T-helper 17 cell (primary cell): ENCODE data around the gene MKX. TPM values are rescaled to one million over a fixed set of nuclear protein-coding genes. Genes with fewer than 3 reads are reported as not detected.

Experiments
- ATAC-seq: fragments of 150-1000 bp; cut with Tn5 transposase; 2 replicates; pipeline ENCODE4 v1.10.0; 2021; ENCODE audit warnings: mild to moderate bottlenecking, moderate library complexity
- DNase-seq, 3 donors: peaks; one replicate each; pipeline versions ENCODE4 v3.0.0 to v3.0.0-alpha.2; 2020 to 2021
- H3K9me3 ChIP-seq: one replicate; pipeline ENCODE4 v1.7.0; 2013; ENCODE audit warnings: low read length, mild to moderate bottlenecking; ENCODE audit not compliant: control insufficient read depth, poor library complexity, severe bottlenecking
- H3K27ac Mint-ChIP-seq: one replicate; pipeline ENCODE4 v1.8.0; 2022; ENCODE audit warnings: mild to moderate bottlenecking, moderate library complexity, mixed read lengths
- H3K27me3 Mint-ChIP-seq: one replicate; pipeline ENCODE4 v1.8.0; 2022; ENCODE audit warnings: mixed read lengths
- H3K36me3 Mint-ChIP-seq: one replicate; pipeline ENCODE4 v1.8.0; 2022; ENCODE audit warnings: low read depth, mixed read lengths
- H3K4me1 Mint-ChIP-seq: one replicate; pipeline ENCODE4 v1.8.0; 2022; ENCODE audit warnings: mild to moderate bottlenecking, mixed read lengths
- H3K4me3 Mint-ChIP-seq: one replicate; pipeline ENCODE4 v1.8.0; 2022; ENCODE audit warnings: mild to moderate bottlenecking, moderate library complexity, mixed read lengths
- total RNA-seq, 4 donors: library from RNA in 2 of 4; stranded (reverse) in 2 of 4; gene quantifications; one replicate each; pipeline ENCODE4 v1.2.3 and lab custom pipeline; 2022 to 2026

MKX gene
- total RNA-seq, 2 donors from 2014 or later: not detected

DNA sequence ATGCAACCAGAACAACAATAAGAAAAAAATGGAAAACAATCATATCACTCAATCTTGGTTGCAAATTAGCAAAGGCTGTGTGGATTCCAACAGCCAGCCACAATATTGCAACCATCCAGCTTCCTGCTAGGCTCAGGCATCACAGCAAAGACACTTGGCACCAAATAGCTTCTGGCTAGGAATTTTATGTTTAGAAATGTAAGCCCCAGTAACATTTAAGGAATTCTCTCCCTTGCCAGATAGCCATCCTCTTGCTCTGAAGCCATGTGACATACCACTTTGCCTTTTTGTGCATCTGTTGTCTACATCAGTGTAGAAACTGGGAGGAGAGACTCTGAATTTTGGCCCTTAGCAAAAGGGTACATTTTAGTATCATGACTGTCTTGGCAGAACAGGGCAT, 22.2 kb downstream of the MKX start:
- no peaks in the 10 kb centered on the region for H3K9me3 ChIP-seq
- Mint-ChIP-seq H3K27ac (no peak overlapping the region), H3K4me3 (no peak overlapping the region), H3K4me1 (peaks cover 5% of the 10 kb centered on the region), H3K36me3 (peaks cover 2% of the 10 kb centered on the region), H3K27me3 (peaks cover 48% of the 10 kb centered on the region)
- ATAC-seq (no peak), DNase-seq (no peak)

DNA sequence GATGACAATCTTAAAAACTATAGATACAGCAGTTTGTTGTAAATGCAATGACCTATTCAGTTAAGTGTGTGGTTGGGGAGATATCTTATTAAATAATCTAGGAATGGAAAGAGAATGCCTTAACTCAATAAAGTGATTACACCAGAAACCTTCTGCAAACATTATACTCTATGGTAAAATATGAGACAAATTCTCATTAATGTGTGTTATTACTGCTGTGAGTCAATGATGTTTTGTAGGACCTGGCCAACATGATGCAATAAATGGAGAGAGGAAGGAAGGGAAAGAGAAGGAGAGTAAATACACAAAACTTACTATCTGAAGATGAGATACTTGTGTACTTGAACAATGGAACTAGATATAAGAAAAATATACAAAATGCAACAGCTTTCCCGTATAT, 25.1 kb downstream of the MKX start:
- Mint-ChIP-seq H3K4me3 (no peak overlapping the region), H3K27me3 (peaks cover 68% of the 10 kb centered on the region), H3K36me3 (peaks cover 4% of the 10 kb centered on the region), H3K27ac (no peak overlapping the region), H3K4me1 (peaks cover 5% of the 10 kb centered on the region)
- DNase-seq (no peak), ATAC-seq (no peak)
- H3K9me3 ChIP-seq: no peaks in the 10 kb centered on the region

DNA sequence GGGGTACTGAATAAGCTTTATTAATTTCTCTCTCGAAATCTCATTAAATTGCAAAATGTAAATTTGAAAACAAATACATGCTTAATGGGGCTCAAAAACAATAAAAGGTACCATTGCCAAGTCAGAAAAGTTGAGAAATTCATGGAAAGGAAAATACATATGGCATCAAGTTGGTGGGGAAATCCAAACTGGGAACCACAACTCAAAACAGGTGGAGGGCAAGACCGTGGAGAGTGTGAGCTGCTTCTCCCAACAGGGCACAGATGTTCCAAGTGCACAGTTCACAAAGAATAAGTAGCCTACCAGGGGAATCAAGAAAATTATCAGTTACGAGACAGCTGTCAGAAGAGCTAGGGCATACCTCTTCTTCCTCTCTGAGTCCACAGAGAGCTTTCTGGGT, 26.6 kb downstream of the MKX start:
- peaks cover 69% of the 10 kb centered on the region for H3K27me3 Mint-ChIP-seq
- ATAC-seq (no peak), DNase-seq (no peak)
- peaks cover 5% of the 10 kb centered on the region for H3K4me1 Mint-ChIP-seq
- H3K4me3 Mint-ChIP-seq: peak overlapping the region; percentile 16
- peaks cover 4% of the 10 kb centered on the region for H3K36me3 Mint-ChIP-seq
- H3K27ac Mint-ChIP-seq: no peak overlapping the region
- H3K9me3 ChIP-seq: no peaks in the 10 kb centered on the region

DNA sequence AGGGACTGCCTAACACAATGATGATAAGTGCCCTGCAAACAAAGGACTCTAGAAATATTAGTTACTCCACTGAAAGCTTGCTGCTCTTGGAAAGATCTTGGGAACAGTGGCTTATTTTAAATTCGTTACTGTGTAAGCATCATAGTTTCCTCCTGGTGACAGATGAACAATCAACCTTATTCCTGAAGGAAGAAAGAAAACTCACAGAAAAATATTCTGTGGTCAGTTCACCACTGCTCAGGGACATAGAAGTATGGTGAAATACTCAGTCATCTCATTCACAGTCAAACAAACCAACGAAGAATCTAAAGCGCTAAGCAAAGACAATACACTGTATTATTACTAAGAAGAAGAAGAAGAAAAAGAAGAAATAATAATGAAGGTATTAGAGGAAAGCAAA, 27.8 kb downstream of the MKX start:
- H3K27me3 Mint-ChIP-seq: peaks cover 65% of the 10 kb centered on the region
- H3K27ac Mint-ChIP-seq: no peak overlapping the region
- peaks cover 4% of the 10 kb centered on the region for H3K36me3 Mint-ChIP-seq
- no peak for ATAC-seq
- H3K4me3 Mint-ChIP-seq: no peak overlapping the region
- peaks cover 3% of the 10 kb centered on the region for H3K4me1 Mint-ChIP-seq
- no peaks in the 10 kb centered on the region for H3K9me3 ChIP-seq
- no peak for DNase-seq

DNA sequence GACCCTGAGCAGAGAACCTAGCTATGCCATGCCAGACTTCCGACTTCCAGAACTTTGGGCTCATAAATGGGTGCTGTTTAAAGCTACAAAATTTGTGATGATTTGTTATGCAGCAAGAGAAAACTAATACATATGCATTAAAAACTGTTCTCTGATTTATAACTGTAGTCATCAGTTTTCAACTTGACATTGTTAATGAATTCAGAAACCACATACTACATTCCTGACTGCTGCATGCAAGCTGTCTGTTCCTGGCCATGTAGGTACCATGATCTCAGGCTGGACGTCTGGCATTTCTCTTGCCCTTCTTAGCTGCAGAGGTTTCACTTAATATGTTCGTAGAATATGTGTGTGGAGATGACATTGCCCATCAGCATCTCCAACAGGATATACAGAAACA, 28.4 kb downstream of the MKX start:
- Mint-ChIP-seq H3K27ac (no peak overlapping the region), H3K36me3 (peaks cover 4% of the 10 kb centered on the region), H3K4me1 (peaks cover 3% of the 10 kb centered on the region), H3K27me3 (peaks cover 70% of the 10 kb centered on the region), H3K4me3 (no peak overlapping the region)
- DNase-seq (no peak), ATAC-seq (no peak)
- H3K9me3 ChIP-seq: no peaks in the 10 kb centered on the region

- ATAC-seq (no peak), DNase-seq (no peak)
- Mint-ChIP-seq H3K27me3 (peaks cover 72% of the 10 kb centered on the region), H3K36me3 (peaks cover 4% of the 10 kb centered on the region), H3K4me1 (peaks cover 3% of the 10 kb centered on the region), H3K4me3 (no peak overlapping the region), H3K27ac (peak overlapping the region; percentile 67)
- no peaks in the 10 kb centered on the region for H3K9me3 ChIP-seq
Measured at GRCh38 chr10:27716521-27716920, 29.1 kb downstream of the MKX start.

GRCh38 chr10:27715505-27715904, 30.1 kb downstream of the MKX start:
- Mint-ChIP-seq H3K36me3 (peaks cover 2% of the 10 kb centered on the region), H3K4me1 (peaks cover 3% of the 10 kb centered on the region), H3K27me3 (peaks cover 61% of the 10 kb centered on the region), H3K4me3 (no peak overlapping the region), H3K27ac (no peak overlapping the region)
- ATAC-seq: no peak
- DNase-seq: no peak
- no peaks in the 10 kb centered on the region for H3K9me3 ChIP-seq

- ATAC-seq: no peak
- H3K36me3 Mint-ChIP-seq: peaks cover 2% of the 10 kb centered on the region
Measured at GRCh38 chr10:27714349-27714748, 31.3 kb downstream of the MKX start.

DNA sequence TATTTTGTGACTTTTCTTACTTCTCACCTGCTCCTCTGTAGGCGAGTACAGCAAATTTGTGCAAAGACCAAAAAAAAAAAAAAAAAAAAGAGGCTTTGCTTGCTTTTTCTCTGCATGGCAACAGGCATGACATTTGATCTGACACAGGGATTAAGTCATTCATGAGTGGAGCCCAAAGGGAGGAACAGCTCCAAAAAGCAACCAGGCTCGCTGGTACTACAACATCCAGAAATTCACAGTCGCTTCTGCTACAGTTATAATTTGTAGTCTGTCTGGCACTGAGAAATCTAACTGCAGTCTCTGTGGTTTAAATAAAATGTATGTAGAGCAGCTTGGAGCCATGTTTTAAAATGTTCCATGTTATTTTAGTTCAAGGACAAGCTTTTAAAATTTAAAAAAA, 31.7 kb downstream of the MKX start:
- peaks cover 50% of the 10 kb centered on the region for H3K27me3 Mint-ChIP-seq
- ATAC-seq (no peak), DNase-seq (no peak)
- peaks cover under 1% of the 10 kb centered on the region for H3K4me1 Mint-ChIP-seq
- H3K4me3 Mint-ChIP-seq: no peak overlapping the region
- H3K9me3 ChIP-seq: no peaks in the 10 kb centered on the region
- H3K27ac Mint-ChIP-seq: no peak overlapping the region
- H3K36me3 Mint-ChIP-seq: peaks cover 2% of the 10 kb centered on the region

More at GRCh38 chr10:27714349-27714748, 31.3 kb downstream of the MKX start:
- Mint-ChIP-seq H3K4me3 (no peak overlapping the region), H3K27ac (no peak overlapping the region), H3K27me3 (peaks cover 54% of the 10 kb centered on the region), H3K4me1 (peaks cover 3% of the 10 kb centered on the region)
- H3K9me3 ChIP-seq: no peaks in the 10 kb centered on the region
- DNase-seq: no peak

DNA sequence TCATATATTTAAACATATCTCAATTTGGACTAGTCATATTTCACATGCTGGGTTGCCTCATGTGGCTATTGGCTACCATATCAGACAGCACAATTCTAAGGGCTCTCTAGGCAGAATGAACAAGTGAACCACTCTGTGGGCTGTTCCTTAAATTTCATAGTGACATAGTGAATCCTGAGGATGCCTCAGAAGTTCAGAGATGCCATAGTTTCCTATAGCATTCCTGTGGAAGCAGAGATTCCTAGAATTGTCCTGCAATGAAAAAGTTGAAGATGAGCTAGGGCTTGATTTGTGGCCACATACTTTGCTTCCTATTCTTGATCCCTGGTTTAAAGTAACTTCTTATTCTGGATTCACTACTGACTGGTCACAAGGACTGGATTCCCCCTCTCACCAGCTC, 35.6 kb downstream of the MKX start:
- no peak overlapping the region for H3K4me3 Mint-ChIP-seq
- DNase-seq (no peak), ATAC-seq (no peak)
- H3K4me1 Mint-ChIP-seq: no peaks in the 10 kb centered on the region
- H3K36me3 Mint-ChIP-seq: no peaks in the 10 kb centered on the region
- no peaks in the 10 kb centered on the region for H3K9me3 ChIP-seq
- H3K27ac Mint-ChIP-seq: no peak overlapping the region
- peaks cover 20% of the 10 kb centered on the region for H3K27me3 Mint-ChIP-seq

GRCh38 chr10:27709304-27709703, 36.3 kb downstream of the MKX start:
- Mint-ChIP-seq H3K4me1 (no peaks in the 10 kb centered on the region), H3K27ac (no peak overlapping the region)
- no peak for ATAC-seq

DNA sequence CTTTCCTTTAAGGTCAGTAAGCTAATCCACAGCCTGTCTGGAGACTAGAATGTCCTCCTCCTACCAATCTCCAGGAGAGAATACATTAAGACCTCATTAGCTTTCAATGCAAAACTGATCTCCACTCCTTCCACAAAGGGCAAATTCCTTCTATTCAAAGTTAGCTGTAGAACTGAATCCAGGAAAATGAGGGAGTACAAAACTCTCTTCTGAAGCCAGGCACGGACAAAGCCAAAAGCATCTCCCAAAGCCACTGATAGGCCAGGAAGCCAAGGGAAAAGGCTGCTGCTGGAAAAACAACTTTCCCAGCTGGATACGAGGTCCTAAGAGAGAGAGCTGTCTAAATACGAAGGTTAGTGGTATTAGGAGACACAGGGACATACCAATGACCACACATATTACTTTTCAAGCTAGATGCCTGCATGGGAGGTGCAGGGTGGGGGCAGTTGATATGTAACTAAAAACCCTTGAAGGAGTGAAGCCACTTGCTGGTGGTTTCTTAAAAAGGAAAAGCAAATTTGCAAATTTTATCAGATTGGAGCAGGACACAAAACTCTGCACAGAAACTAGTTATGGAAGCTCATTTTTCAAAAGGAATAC, 43.6 kb downstream of the MKX start:
- DNase-seq: no peak
- H3K4me3 Mint-ChIP-seq: no peak overlapping the region
- H3K36me3 Mint-ChIP-seq: no peaks in the 10 kb centered on the region
- H3K27ac Mint-ChIP-seq: no peak overlapping the region
- H3K4me1 Mint-ChIP-seq: no peaks in the 10 kb centered on the region
- H3K27me3 Mint-ChIP-seq: peaks cover 28% of the 10 kb centered on the region
- ATAC-seq: no peak
- H3K9me3 ChIP-seq: no peaks in the 10 kb centered on the region

More at GRCh38 chr10:27709304-27709703, 36.3 kb downstream of the MKX start:
- no peaks in the 10 kb centered on the region for H3K9me3 ChIP-seq
- H3K36me3 Mint-ChIP-seq: no peaks in the 10 kb centered on the region
- peaks cover 17% of the 10 kb centered on the region for H3K27me3 Mint-ChIP-seq
- no peak for DNase-seq
- H3K4me3 Mint-ChIP-seq: no peak overlapping the region

DNA sequence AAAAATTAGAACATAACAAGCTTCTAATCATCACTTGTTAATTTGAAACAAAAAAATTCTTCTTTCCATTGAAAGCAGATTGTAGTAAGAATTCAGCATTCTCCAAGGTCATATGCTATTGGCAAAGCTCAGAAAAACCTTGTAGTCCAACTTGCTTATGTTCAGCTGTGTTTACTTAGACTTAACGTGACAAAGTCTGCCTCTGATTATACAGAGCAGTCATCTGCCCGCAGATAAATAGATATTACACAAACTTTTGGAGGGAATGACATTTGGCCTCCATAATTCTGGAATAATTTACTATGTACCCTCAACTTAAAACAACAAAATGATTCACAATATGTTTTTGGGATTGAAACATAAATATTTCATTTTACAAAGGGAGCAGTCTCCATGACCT, 45.8 kb downstream of the MKX start:
- Mint-ChIP-seq H3K36me3 (no peaks in the 10 kb centered on the region), H3K27ac (no peak overlapping the region), H3K4me3 (no peak overlapping the region), H3K27me3 (peaks cover 44% of the 10 kb centered on the region), H3K4me1 (no peaks in the 10 kb centered on the region)
- H3K9me3 ChIP-seq: no peaks in the 10 kb centered on the region
- ATAC-seq: no peak
- DNase-seq: no peak

DNA sequence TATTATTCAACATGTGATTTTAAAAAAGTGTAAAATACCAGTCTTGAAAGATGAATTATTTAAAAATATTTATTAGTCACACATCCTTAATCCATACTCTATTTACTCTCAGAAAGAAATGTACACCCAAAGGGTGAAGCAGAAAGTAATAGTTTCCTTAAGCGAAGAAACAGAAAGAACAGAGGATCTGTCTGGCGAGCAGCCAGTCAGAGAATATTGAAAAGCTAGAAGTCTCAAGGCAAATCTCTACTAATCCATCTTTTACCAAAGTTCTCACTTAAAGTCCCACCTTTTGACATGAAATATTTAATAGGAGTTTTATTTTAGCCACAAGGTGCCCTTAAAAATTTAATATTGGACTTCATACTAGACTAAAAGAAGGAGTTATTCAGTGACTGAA, 46.7 kb downstream of the MKX start:
- no peak for DNase-seq
- Mint-ChIP-seq H3K4me1 (no peaks in the 10 kb centered on the region), H3K36me3 (peaks cover 2% of the 10 kb centered on the region), H3K27me3 (peaks cover 48% of the 10 kb centered on the region), H3K27ac (no peak overlapping the region), H3K4me3 (no peak overlapping the region)
- no peak for ATAC-seq
- H3K9me3 ChIP-seq: no peaks in the 10 kb centered on the region
